IPS-11a (cell line): Measurements from ENCODE around the gene DUSP2.

Source experiments
- H3K4me3 ChIP-seq: one replicate; pipeline ENCODE4 v1.5.1; 2013; ENCODE audit warnings: low read depth, low read length, control low read depth

Gene DUSP2, protein sequence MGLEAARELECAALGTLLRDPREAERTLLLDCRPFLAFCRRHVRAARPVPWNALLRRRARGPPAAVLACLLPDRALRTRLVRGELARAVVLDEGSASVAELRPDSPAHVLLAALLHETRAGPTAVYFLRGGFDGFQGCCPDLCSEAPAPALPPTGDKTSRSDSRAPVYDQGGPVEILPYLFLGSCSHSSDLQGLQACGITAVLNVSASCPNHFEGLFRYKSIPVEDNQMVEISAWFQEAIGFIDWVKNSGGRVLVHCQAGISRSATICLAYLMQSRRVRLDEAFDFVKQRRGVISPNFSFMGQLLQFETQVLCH

DNA sequence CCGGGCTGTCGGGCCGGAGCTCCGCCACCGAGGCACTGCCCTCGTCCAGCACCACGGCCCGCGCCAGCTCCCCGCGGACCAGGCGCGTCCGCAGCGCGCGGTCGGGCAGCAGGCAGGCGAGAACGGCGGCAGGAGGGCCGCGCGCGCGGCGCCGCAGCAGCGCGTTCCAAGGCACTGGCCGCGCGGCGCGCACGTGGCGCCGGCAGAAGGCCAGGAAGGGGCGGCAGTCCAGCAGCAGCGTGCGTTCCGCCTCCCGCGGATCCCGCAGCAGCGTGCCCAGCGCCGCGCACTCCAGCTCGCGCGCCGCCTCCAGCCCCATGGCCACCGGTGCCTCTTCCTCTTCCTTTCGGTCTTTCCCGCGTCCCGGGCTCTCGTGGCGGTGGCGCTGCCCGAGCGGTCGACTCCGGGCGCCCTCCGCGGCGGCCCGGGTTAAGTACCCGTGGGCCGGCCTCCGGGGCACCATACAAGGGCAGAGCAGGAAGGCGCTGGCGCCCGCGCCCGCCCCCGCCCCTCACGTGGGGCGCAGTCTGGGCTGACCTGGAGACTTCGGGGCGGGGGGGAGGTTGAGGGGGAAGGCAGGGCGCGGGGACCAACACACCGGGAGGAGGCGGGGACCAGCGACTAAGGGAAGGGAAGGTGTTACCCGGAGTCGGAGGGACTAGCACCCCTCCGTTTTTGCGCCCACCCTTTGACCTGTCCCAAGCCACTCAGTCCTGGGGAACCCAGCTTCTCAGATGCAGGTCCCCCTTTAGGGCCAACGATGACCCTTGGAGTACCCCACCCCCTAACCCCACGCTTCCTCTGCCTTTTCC is at the start of gene DUSP2:
TSS of gene DUSP2 (minus strand) at position 405 of the 812 bp plus-strand sequence. CDS start at position 319, 86 bp downstream.
- H3K4me3 ChIP-seq: peak within 1 kb of the TSS; percentile 51

DNA sequence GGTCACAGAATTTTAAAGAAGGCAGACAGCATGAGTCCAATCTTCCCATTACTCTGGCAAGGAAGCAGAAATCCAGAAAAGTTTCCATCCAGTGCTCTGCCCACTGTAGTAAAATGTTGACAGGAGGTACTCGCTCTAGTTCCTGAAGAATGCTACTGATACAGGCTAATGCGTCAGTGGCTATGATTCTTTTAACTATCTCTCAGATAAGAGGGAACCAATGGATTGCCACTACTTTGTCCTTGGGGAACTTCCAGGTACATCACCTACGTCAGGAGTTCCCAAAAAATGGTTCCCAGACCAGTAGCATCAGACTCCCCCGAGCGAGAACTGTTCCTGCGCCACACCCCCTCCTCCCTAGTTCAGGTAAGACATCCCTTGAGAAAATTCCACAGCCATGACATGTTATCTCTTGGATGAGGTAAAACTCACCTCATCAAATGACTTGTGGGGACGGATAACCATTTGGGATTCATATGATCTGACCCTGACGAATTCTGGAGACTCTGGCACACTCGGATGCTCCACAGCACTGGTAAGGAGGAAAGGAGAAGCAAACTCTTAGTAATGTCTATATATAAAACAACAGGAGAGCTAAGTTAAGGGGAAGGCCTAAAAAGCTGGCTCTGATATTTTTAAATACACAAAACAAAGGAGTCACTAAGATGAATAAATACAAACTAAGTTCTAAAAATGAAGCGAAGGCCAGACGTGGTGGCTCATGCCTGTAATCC is 46.9 kb upstream of the DUSP2 start:
- H3K4me3 ChIP-seq: no peak overlapping the region

DNA sequence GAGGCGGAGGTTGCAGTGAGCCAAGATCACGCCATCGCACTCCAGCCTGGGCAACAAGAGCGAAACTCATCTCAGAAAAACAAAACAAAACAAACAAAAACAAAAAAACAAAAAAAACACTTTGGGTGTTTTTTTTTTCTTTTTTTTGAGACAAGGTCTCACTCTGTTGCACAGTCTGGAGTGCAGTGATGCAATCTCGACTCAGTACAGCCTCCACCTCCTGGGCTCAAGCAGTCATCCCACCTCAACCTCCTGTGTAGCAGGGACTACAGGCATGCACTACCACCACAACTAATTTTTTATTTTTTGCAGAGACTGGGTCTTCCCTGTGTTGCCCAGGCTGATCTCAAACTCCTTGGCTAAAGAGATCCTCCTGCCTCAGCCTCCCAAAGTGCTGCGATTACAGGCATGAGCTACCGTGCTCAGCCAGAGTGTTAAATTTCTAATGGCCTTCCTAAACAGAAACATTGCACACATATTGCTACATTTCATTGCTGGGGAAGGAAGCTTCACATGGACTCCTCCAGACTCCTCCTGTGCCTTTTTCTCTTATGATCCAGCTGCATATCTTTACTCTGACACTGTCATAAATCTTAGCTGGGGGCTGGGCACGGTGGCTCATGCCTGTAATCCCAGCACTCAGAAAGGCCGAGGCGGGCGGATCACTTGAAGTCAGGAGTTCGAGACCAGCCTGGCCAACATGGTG is 43.7 kb upstream of the DUSP2 start:
- H3K4me3 ChIP-seq: no peak overlapping the region

DNA sequence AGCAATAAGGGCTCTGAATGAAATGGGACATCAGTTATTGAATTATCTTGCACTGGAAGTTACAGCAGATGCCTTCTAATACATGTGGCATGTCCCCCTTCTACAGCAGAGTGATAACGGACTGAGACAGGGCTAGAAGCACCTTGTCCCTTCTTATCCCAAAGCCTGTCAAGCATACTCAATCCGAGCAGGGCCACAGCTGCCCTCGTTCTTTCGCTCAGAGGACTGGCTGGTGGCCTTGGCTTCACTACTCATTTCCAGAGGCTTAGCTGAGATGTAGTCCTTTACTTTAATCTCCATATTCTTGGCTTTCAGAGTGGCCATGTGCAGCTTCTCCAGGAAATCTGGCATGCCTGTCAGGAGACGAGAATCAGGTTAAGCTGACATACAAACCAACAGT is 41.3 kb upstream of the DUSP2 start:
- no peak overlapping the region for H3K4me3 ChIP-seq

DNA sequence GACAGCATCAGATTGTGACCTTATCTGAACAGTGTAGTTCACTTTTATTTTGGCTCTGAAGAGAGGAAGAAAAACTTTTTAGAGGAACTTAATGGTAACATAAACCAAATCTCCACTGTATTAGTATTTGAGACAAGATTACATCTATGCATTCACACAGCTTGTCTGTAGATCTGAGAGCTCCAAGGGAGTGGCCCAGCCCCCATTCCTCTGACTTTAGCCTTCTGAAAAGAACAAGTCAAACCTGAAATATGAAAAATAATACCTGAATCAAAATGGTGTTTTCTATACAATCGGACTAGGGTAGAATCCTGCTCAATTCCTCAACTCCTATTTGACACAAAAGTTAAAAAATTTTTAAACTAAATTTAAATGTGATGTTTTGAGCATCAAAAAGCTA is 40.3 kb upstream of the DUSP2 start:
- no peak overlapping the region for H3K4me3 ChIP-seq

DNA sequence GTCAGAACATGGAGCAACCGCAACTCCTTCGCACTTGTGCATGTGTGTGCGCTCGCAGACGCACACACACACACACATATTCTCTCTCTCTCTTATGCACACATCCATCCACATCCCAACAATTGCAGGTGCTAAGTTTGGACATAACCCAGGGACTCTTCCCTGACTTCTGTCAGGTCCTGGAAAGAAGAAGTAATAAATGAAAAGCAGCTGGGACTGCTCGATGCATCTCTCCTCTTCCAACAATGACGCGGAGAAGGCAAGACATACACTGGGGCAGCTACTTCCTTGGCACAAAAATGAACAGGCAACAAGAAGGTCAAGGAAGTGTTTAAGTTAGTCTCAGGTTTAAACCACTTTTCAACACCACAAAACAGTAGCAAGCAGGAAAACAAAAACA is 39.7 kb upstream of the DUSP2 start:
- H3K4me3 ChIP-seq: no peak overlapping the region

DNA sequence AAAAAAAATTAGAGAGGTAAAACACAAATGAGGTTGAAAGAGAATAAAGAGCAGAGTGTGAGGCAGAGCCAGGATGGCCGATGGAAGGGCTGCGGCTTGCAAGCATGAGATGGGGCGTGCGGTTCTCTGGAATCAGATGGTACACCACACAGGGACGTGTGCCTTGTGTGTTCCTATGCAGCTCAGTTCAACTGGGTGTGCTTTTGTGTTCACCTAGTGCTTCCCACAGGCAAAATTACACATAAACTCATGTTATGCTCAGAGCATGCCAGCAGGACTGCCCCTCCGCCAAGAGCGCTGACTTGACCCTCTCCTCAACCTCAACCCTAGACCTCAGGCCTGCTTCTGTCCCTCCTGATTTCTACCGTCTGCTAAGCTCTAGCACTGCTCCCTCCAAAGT is 38.9 kb upstream of the DUSP2 start:
- no peak overlapping the region for H3K4me3 ChIP-seq

DNA sequence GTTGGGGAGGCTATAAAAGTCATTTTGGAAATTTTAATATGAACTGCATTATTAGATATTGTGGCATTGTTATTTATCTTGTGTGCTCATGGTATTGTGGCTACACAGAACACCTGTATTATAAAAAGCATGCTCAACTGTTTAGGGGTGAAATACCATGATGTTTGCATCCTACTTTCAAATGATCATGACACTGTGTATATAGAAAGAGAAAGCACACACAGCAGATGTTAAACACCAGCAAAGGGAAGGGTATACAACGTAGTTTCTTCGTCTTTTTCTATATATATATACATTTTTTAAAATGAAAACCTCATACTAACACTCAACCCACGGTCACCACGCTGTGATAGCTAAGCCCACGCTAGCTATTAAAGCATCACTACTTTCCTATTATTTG is 36.3 kb upstream of the DUSP2 start:
- no peak overlapping the region for H3K4me3 ChIP-seq

DNA sequence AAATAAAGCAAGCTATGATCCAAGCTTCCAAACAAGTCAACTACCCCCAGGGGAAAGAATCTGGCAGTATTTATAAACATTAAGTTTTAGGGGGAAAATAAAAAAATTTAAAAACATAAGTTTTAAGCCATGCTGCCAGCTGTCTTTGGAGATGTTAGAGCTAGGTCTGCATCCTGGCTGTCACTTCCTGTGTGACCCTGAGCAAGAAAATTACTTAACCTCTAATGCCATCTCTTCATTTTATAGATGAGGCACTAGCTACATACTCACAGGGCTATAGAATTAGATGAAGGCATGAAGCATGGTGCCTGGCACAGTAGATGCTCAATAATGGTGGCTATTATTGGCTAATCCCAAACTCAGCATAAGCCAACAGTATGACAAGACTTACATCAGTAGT is 35.3 kb upstream of the DUSP2 start:
- no peak overlapping the region for H3K4me3 ChIP-seq

DNA sequence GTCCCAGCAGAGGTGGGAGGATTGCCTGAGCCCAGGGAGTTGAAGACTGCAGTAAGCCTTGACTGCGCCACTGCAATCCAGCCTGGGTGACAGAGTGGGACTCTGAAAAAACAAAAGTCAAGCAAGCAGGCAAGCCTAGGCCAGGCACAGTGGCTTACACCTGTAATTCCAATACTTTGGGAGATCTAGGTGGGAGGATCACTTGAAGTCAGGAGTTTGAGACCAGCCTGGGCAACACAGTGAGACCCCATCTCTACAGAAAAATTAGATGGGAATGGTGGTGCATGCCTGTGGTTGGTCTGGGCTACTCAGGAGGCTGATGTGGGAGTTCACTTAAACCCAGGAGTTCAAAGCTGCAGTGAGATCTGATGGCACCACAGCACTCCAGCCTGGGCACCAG is 34.8 kb upstream of the DUSP2 start:
- no peak overlapping the region for H3K4me3 ChIP-seq

DNA sequence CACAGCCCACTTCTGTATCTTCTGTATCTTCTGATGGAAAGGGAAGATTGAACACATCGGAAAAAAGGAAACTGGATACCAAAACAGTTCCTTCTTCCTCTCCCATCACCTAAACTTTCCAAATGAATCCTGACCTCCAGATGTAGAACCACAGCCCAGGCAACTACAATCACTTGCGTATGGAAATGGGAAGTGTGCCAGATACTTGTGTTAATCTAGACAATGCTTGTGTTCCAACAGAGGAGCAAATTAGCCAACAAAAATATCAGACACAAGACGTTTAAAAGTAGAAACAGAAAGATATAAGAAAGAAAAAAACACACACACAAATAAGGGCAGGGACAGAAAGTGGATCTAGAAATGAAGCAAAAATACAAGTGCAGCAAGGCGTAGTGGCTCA is 31.4 kb upstream of the DUSP2 start:
- no peak overlapping the region for H3K4me3 ChIP-seq

DNA sequence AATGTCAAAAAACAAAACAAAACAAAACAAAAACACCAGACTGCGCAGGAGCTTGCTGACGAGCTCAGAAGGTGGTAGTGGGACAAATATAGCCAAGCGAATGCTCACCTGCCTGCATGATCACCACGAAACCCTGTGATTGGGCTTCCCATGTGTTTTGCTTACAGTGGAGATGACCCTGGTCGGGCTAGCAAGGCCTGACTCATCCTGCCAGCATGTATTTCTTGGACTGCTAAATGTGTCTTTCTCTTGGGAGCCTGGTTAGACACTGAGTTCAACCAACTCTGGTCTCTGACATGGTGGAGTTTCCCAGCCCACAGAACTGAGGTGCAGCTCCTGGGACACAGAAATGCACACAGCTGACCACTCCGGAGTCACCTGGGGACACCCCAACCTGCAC is 30.7 kb upstream of the DUSP2 start:
- H3K4me3 ChIP-seq: no peak overlapping the region

DNA sequence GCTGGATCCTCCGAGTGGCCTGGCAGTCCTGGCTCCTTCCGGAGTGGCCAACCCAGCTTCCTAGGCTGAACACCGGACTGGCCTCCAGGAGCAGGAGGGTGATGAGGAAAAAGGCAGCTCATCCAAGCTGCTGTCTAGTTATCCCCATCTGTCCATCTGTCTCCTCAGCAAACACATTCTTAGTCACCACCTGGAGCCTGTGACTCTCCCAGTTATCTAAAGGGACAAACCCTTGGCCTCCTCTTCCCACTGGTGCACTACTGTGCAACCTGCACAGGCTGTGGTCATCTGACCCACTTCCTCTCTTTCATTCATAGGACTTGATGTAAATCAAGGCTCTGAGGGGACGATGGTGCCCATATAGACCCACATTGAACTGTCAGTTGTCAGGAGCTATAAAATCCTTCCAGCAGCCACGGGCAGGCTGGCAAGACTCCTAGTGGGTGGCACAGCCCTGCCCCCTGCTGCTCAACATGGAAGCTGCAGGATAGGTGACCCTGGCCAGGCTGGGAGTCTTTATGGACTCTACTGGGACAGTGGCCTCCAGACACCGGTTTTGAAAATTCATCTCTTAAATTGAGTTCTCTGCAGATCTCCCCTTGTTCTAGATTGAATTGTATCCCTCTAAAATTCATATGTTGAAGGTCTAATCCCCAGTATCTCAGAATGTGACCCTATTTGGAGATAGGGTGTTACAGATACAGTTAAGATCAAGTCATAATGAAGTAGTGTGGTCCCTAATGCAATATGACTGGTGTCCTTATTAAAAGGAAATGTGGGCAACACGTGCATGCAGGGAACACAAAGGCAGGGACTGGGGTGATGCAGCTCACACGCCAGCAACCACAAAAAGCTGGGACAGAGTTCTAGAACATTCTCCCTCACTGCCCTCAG is 29.3 kb upstream of the DUSP2 start:
- no peak overlapping the region for H3K4me3 ChIP-seq

DNA sequence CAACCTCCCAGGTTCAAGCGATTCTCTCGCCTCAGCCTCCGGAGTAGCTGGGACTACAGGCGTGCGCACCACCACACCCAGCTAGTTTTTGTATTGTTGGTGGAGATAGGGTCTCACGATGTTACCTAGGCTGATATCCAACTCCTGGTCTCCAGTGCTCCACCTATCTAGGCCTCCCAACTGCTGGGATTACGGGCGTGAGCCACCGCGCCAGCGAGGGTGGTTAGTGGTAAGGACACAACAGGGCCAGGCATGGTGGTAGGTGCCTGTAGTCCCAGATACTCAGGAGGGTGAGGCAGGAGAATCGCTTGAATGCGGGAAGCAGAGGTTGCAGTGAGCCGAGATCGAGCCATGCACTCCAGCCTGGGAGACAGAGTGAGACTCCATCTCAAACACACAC is 26.6 kb upstream of the DUSP2 start:
- no peak overlapping the region for H3K4me3 ChIP-seq

DNA sequence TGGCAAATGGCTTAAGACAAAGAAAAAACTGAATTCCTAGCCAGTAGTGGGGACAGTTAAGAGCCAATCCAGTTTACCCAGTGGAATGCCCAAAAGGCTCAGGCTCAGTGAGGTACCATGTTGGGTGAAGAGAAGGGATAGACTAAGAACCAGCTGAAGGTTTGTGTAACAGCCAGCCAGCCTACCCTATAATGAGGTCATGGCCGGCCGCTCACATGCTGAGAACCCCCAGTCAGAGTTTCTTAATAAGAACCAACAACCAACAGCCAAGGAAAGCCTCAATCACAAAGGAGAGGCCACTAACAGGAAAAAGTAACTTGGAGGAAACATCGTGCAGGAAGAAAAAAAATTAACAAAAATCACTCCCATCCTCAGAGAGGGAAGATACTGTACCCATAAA is 25.4 kb upstream of the DUSP2 start:
- no peak overlapping the region for H3K4me3 ChIP-seq

DNA sequence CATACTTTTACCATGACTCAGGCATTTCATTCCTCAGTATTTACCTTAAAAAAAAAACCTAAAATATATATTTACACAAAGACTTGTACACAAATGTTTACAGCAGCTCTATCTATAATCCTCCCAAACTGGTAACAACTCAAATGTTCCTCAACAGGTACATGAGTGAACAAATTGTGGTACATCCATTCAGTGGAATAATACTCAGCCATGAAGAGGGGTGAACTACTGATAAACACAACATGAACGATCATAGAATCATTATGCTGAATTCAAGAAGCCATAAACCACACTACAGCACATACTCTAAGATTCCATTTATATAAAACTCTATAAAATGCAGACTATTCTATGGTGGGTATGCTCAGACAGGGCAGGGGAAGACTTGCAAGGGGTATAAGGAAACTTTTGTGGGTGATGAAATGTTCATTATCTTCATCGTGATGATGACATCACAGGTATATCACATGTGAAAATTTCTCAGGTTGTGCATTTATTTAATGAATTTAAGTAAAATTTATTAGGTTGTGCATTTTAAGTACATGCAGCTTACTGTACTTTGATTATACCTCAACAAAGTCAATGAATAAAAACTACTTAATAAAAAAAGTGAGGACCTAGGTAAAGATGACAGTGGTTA is 24.7 kb upstream of the DUSP2 start:
- no peak overlapping the region for H3K4me3 ChIP-seq

DNA sequence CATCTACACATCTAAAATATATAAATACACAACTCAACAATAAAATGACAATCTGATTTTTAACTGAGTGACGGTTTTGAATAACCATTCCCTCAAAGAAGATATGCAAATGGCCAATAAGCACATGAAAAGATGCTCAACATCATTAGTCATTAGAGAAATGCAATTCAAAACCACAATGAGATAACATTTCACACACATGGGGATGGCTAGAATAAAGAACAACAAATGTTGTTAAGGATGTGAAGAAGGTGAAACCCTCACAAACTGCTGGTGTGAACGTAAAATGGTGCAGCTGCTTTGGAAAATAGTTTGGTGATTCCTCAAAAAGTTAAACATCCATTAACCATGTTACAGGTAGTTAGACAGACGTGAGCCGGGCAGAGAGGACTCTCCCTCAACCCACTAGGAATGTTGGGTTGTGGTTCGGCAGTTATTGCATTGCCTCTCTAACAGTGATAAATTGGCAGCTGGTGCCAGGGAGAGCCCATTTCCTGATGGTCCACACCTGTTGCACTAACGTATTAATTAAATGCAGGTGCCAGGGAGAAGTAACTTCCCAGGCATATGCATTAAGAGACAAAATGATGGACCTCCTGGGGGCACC is 22.3 kb upstream of the DUSP2 start:
- H3K4me3 ChIP-seq: no peak overlapping the region

DNA sequence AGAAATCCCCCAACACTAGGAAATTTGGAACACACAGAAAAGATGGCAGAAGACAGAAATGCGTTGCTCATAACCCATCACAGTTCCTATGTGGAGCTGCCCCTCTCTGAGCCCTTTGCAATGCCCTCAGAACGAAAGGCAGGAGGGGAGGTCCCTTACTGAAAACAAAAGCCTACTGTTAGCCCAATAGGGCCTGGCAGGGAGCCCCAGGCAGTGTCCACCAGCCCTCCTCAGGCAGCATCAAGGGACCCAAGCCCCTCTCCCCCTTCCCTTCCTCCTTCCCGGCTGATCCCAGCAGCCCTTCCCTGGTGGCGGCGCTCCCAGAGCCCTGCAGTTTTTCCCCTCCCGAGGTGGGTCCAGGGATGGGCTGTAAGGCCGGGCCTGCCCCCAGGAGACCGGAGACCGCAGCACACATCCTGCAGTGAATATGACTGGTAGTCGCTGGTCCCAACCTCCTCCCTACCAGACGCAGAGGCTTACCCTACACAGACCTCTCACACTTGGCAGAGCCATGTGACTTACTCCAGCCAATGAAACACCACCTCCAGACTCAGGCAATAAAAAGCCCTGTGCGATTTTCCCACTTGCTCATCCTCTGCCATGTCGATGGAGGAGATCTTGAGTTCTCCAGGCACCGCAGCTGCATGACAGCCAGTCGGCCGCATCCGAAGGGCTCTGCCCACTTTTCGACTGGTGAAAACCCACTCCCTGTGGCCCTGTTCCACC is 19.4 kb upstream of the DUSP2 start:
- no peak overlapping the region for H3K4me3 ChIP-seq
